ENCODE results near the gene ACACA.
"Not testable (repeated sequence)": the region's sequence is repeated elsewhere in the genome, so short reads cannot be mapped to it uniquely, and the experiment has no call there.

ACACA gene

GRCh38 chr17:37406635-37407461 is at the start of gene ACACA, which contains the start of gene TADA2A:
Gene ACACA (minus strand): TSS chr17:37406836. CDS start chr17:37406299, 537 bp downstream.
Gene TADA2A (plus strand): TSS chr17:37406886. CDS start chr17:37411366, 4,480 bp downstream.
- DNase-seq: peak in 53 of 56 donors; percentile 14 to 87 (median 67)

GRCh38 chr17:37450112-37450511 is 43.5 kb upstream of the ACACA start:
- DNase-seq: no peak

GRCh38 chr17:37447641-37448040 is 41.0 kb upstream of the ACACA start:
- DNase-seq: no peak

GRCh38 chr17:37446027-37446426 is 39.4 kb upstream of the ACACA start:
- DNase-seq: peak in 2 of 56 donors; percentile 5 to 45

GRCh38 chr17:37441369-37442014 is 34.9 kb upstream of the ACACA start:
- DNase-seq: not testable (repeated sequence)

- no peak for DNase-seq
Observed at GRCh38 chr17:37440424-37440823, 33.8 kb upstream of the ACACA start.

- DNase-seq: no peak
Observed at GRCh38 chr17:37438141-37438540, 31.5 kb upstream of the ACACA start.

- no peak for DNase-seq
Observed at GRCh38 chr17:37432671-37433070, 26.0 kb upstream of the ACACA start.

- DNase-seq: peak in 1 of 56 donors; percentile 37
Observed at GRCh38 chr17:37430051-37430627, 23.5 kb upstream of the ACACA start.

GRCh38 chr17:37429453-37429852 is 22.8 kb upstream of the ACACA start:
- no peak for DNase-seq

GRCh38 chr17:37429039-37429438 is 22.4 kb upstream of the ACACA start:
- no peak for DNase-seq

- no peak for DNase-seq
Observed at GRCh38 chr17:37425268-37425667, 18.6 kb upstream of the ACACA start.

GRCh38 chr17:37422971-37423625 is 16.5 kb upstream of the ACACA start:
- DNase-seq: no peak

- no peak for DNase-seq
Observed at GRCh38 chr17:37417852-37418251, 11.2 kb upstream of the ACACA start.

- no peak for DNase-seq
Observed at GRCh38 chr17:37413875-37414519, 7.4 kb upstream of the ACACA start.

GRCh38 chr17:37410357-37410756 is 3.7 kb upstream of the ACACA start:
- no peak for DNase-seq

GRCh38 chr17:37408145-37408479 is 1.5 kb upstream of the ACACA start:
- not testable (repeated sequence) for DNase-seq

- peak in 3 of 56 donors; percentile 8 to 59 (median 28) for DNase-seq
Observed at GRCh38 chr17:37405955-37406634, 541 bp downstream of the ACACA start.

- DNase-seq: not testable (repeated sequence)
Observed at GRCh38 chr17:37405522-37405921, 1.1 kb downstream of the ACACA start.

GRCh38 chr17:37400505-37400904 is 6.1 kb downstream of the ACACA start:
- DNase-seq: no peak

Data from nucleus accumbens (tissue), 56 donors.